Mesendoderm (in vitro differentiated cells): ENCODE results near the gene TMEM109.

ENCODE experiments used
- DNase-seq: peaks from one replicate; pipeline ENCODE4 v3.0.0; 2013
- H2AK5ac ChIP-seq: 2 replicates; pipeline ENCODE4 v1.6.1; 2013; ENCODE audit warnings: low read length, inconsistent platforms
- H2BK120ac ChIP-seq: 2 replicates; pipeline ENCODE4 v1.6.1; 2013; ENCODE audit warnings: low read depth, mild to moderate bottlenecking, low read length, moderate library complexity, mixed read lengths
- H2BK15ac ChIP-seq: replicated peaks from 2 replicates; pipeline ENCODE4 v1.6.1; 2013; ENCODE audit warnings: low read depth, mild to moderate bottlenecking, moderate library complexity
- H2BK5ac ChIP-seq: 2 replicates; pipeline ENCODE4 v1.6.1; 2013; ENCODE audit warnings: low read length, inconsistent platforms
- H3K18ac ChIP-seq: 2 replicates; pipeline ENCODE4 v1.6.1; 2013; ENCODE audit warnings: mild to moderate bottlenecking, low read length, mixed read lengths
- H3K23ac ChIP-seq: one replicate; pipeline ENCODE4 v1.6.1; 2013; ENCODE audit warnings: low read length
- H3K27ac ChIP-seq: 2 replicates; pipeline ENCODE4 v1.5.1; 2013; ENCODE audit warnings: low read depth, mild to moderate bottlenecking, inconsistent platforms, low read length, moderate library complexity
- H3K27me3 ChIP-seq: 2 replicates; pipeline ENCODE4 v1.6.1; 2013; ENCODE audit warnings: low read length, control low read depth, mild to moderate bottlenecking, inconsistent platforms; ENCODE audit not compliant: insufficient read depth, poor library complexity
- H3K36me3 ChIP-seq: 2 replicates; pipeline ENCODE4 v1.6.1; 2013; ENCODE audit warnings: low read length, inconsistent platforms; ENCODE audit not compliant: control insufficient read depth, insufficient read depth
- H3K4ac ChIP-seq: one replicate; pipeline ENCODE4 v1.6.1; 2013; ENCODE audit warnings: low read depth, mild to moderate bottlenecking, low read length, moderate library complexity
- H3K4me1 ChIP-seq: 2 replicates; pipeline ENCODE4 v1.6.1; 2013; ENCODE audit warnings: low read depth, low read length, inconsistent platforms; ENCODE audit not compliant: control insufficient read depth
- H3K4me2 ChIP-seq: 2 replicates; pipeline ENCODE4 v1.6.1; 2013; ENCODE audit warnings: low read length
- H3K4me3 ChIP-seq: 2 replicates; pipeline ENCODE4 v1.5.1; 2013; ENCODE audit warnings: mild to moderate bottlenecking, low read length
- H3K56ac ChIP-seq: one replicate; pipeline ENCODE4 v1.6.1; 2013; ENCODE audit warnings: low read length
- H3K79me1 ChIP-seq: 2 replicates; pipeline ENCODE4 v1.6.1; 2013; ENCODE audit warnings: low read length, inconsistent platforms
- H3K79me2 ChIP-seq: 2 replicates; pipeline ENCODE4 v1.6.1; 2013; ENCODE audit warnings: mild to moderate bottlenecking, low read length; ENCODE audit not compliant: control insufficient read depth, insufficient read depth
- H3K9ac ChIP-seq: 2 replicates; pipeline ENCODE4 v1.6.1; 2013; ENCODE audit warnings: low read length, inconsistent platforms
- H4K5ac ChIP-seq: one replicate; pipeline ENCODE4 v1.6.1; 2013; ENCODE audit warnings: low read length
- H4K8ac ChIP-seq: one replicate; pipeline ENCODE4 v1.6.1; 2013; ENCODE audit warnings: low read depth, mild to moderate bottlenecking, control low read depth, low read length, moderate library complexity
- WGBS: extraction: QIAGEN DNeasy Blood & Tissue Kit; methylation state at CpG from one replicate; pipeline ENCODE4 v1.1.7; 2013; ENCODE audit warnings: low lambda C conversion rate, missing lambda C conversion rate; ENCODE audit not compliant: insufficient coverage; ENCODE audit errors: extremely low coverage; 5-methylcytosine and 5-hydroxymethylcytosine counted together

The TMEM109 gene

GRCh38 chr11:60951904-60952741 lies 38.2 kb downstream of the TMEM109 start, which contains the start of gene SLC15A3:
SLC15A3 (minus strand) TSS chr11:60952176; CDS start chr11:60951551, 625 bp downstream.
- peak within 1 kb of the TSS; percentile 2 for H3K18ac ChIP-seq
- H2BK120ac ChIP-seq = no peak within 1 kb of the TSS
- H2BK5ac ChIP-seq = no peak within 1 kb of the TSS
- no peaks in the 10 kb centered on the region for H3K79me2 ChIP-seq
- peak within 1 kb of the TSS; percentile 71 for H4K5ac ChIP-seq
- peak; percentile 76 for DNase-seq
- no peak within 1 kb of the TSS for H2AK5ac ChIP-seq
- no peaks in the 10 kb centered on the region for H3K27me3 ChIP-seq
- H3K27ac ChIP-seq = no peak within 1 kb of the TSS
- peak within 1 kb of the TSS; percentile 90 for H3K56ac ChIP-seq
- H3K36me3 ChIP-seq = no peaks in the 10 kb centered on the region
- H3K79me1 ChIP-seq = no peaks in the 10 kb centered on the region
- peak within 1 kb of the TSS; percentile 8 for H3K4me2 ChIP-seq
- no CpG with 5 or more reads among the region's 23 CpGs for WGBS
- H3K4ac ChIP-seq = peak within 1 kb of the TSS; percentile 47
- peak within 1 kb of the TSS; percentile 45 for H3K23ac ChIP-seq
- H3K9ac ChIP-seq = peak within 1 kb of the TSS; percentile 62
- H3K4me3 ChIP-seq = peak within 1 kb of the TSS; percentile 24
- peaks cover 4% of the 10 kb centered on the region for H3K4me1 ChIP-seq
- H4K8ac ChIP-seq = no peak within 1 kb of the TSS
- H2BK15ac ChIP-seq = no peak within 1 kb of the TSS

- H3K4me3 ChIP-seq = no peak overlapping the region
- WGBS = no CpG with 5 or more reads among the region's 3 CpGs
- no peaks in the 10 kb centered on the region for H3K79me2 ChIP-seq
- H3K4me1 ChIP-seq = peaks cover 4% of the 10 kb centered on the region
- H2BK120ac ChIP-seq = no peak overlapping the region
- no peak overlapping the region for H3K23ac ChIP-seq
- H3K36me3 ChIP-seq = no peaks in the 10 kb centered on the region
- peak; percentile 26 for DNase-seq
- H3K4ac ChIP-seq = no peak overlapping the region
- no peak overlapping the region for H3K27ac ChIP-seq
- peak overlapping the region; percentile 44 for H3K9ac ChIP-seq
- no peak overlapping the region for H2AK5ac ChIP-seq
- H3K4me2 ChIP-seq = no peak overlapping the region
- H2BK5ac ChIP-seq = no peak overlapping the region
- H3K18ac ChIP-seq = no peak overlapping the region
- no peak overlapping the region for H2BK15ac ChIP-seq
- H4K5ac ChIP-seq = peak overlapping the region; percentile 71
- H3K56ac ChIP-seq = peak overlapping the region; percentile 90
- no peaks in the 10 kb centered on the region for H3K27me3 ChIP-seq
- no peaks in the 10 kb centered on the region for H3K79me1 ChIP-seq
- H4K8ac ChIP-seq = no peak overlapping the region
Measured at GRCh38 chr11:60952742-60953170, 38.8 kb downstream of the TMEM109 start.

- no peak overlapping the region for H4K5ac ChIP-seq
- H3K36me3 ChIP-seq = no peaks in the 10 kb centered on the region
- no peak overlapping the region for H2AK5ac ChIP-seq
- H2BK5ac ChIP-seq = no peak overlapping the region
- no peak overlapping the region for H3K23ac ChIP-seq
- no peak overlapping the region for H3K4me2 ChIP-seq
- no peak overlapping the region for H2BK120ac ChIP-seq
- no CpG with 5 or more reads among the region's 6 CpGs for WGBS
- H3K56ac ChIP-seq = no peak overlapping the region
- H3K27me3 ChIP-seq = no peaks in the 10 kb centered on the region
- H3K9ac ChIP-seq = no peak overlapping the region
- H3K18ac ChIP-seq = no peak overlapping the region
- no peak overlapping the region for H3K4me3 ChIP-seq
- H3K79me2 ChIP-seq = no peaks in the 10 kb centered on the region
- no peak overlapping the region for H3K27ac ChIP-seq
- no peak overlapping the region for H3K4ac ChIP-seq
- peaks cover 4% of the 10 kb centered on the region for H3K4me1 ChIP-seq
- peak; percentile 6 for DNase-seq
- H3K79me1 ChIP-seq = no peaks in the 10 kb centered on the region
- no peak overlapping the region for H4K8ac ChIP-seq
- H2BK15ac ChIP-seq = no peak overlapping the region
Measured at GRCh38 chr11:60953781-60954180, 39.8 kb downstream of the TMEM109 start.

GRCh38 chr11:60954421-60954820 lies 40.5 kb downstream of the TMEM109 start:
- Histone ChIP-seq H4K8ac (no peak overlapping the region), H2AK5ac (no peak overlapping the region), H3K4ac (no peak overlapping the region), H3K79me2 (no peaks in the 10 kb centered on the region), H2BK5ac (no peak overlapping the region), H3K56ac (no peak overlapping the region), H3K4me1 (peaks cover 4% of the 10 kb centered on the region), H3K9ac (no peak overlapping the region), H3K36me3 (no peaks in the 10 kb centered on the region), H2BK120ac (no peak overlapping the region), H3K4me3 (no peak overlapping the region), H3K27ac (no peak overlapping the region), H4K5ac (no peak overlapping the region), H3K27me3 (no peaks in the 10 kb centered on the region), H3K4me2 (no peak overlapping the region), H3K79me1 (no peaks in the 10 kb centered on the region), H2BK15ac (no peak overlapping the region), H3K18ac (no peak overlapping the region), H3K23ac (no peak overlapping the region)
- no CpG with 5 or more reads among the region's 5 CpGs for WGBS
- DNase-seq = no peak

- no peak overlapping the region for H4K5ac ChIP-seq
- no peak overlapping the region for H2AK5ac ChIP-seq
- H3K27me3 ChIP-seq = no peaks in the 10 kb centered on the region
- peak overlapping the region; percentile 25 for H3K56ac ChIP-seq
- no peaks in the 10 kb centered on the region for H3K79me2 ChIP-seq
- H3K4me2 ChIP-seq = no peak overlapping the region
- H2BK15ac ChIP-seq = no peak overlapping the region
- H3K9ac ChIP-seq = no peak overlapping the region
- H3K23ac ChIP-seq = no peak overlapping the region
- H3K4ac ChIP-seq = no peak overlapping the region
- DNase-seq = no peak
- no peak overlapping the region for H3K4me3 ChIP-seq
- H3K36me3 ChIP-seq = no peaks in the 10 kb centered on the region
- H3K27ac ChIP-seq = no peak overlapping the region
- no peak overlapping the region for H4K8ac ChIP-seq
- peaks cover 4% of the 10 kb centered on the region for H3K4me1 ChIP-seq
- H2BK5ac ChIP-seq = no peak overlapping the region
- no CpG with 5 or more reads among the region's 5 CpGs for WGBS
- H3K79me1 ChIP-seq = no peaks in the 10 kb centered on the region
- H2BK120ac ChIP-seq = no peak overlapping the region
- H3K18ac ChIP-seq = no peak overlapping the region
Measured at GRCh38 chr11:60955571-60955970, 41.6 kb downstream of the TMEM109 start.
